Astrocyte (in vitro differentiated cells and primary cell): Measurements from ENCODE around the gene ZKSCAN1.
"Not testable (repeated sequence)": the region's sequence is repeated elsewhere in the genome, so short reads cannot be mapped to it uniquely, and the experiment has no call there.

Source experiments
- CTCF ChIP-seq: IDR thresholded peaks from 2 replicates; pipeline ENCODE4 v1.5.1; 2011; ENCODE audit warnings: low read depth, mild to moderate bottlenecking, inconsistent platforms, low read length, moderate library complexity; ENCODE audit not compliant: insufficient read depth
- EZH2 ChIP-seq: IDR thresholded peaks from 2 replicates; pipeline ENCODE4 v1.6.1; 2012; ENCODE audit warnings: mild to moderate bottlenecking, low read length, inconsistent platforms; ENCODE audit not compliant: insufficient read depth

- TF ChIP-seq CTCF, EZH2: not testable (repeated sequence)
Observed at GRCh38 chr7:99980448-99980872, 34.9 kb upstream of the ZKSCAN1 start.
